CD4-positive, alpha-beta T cell treated with Interleukin-12 subunit alpha and Interleukin-12 subunit beta, for 1 hour (primary cell): Measurements from ENCODE around the gene SENP7.
"Not testable (repeated sequence)": the region's sequence is repeated elsewhere in the genome, so short reads cannot be mapped to it uniquely, and the experiment has no call there.

Experiments
- DNase-seq: peaks from one replicate; pipeline ENCODE4 v3.0.0-alpha.2; 2020

Gene SENP7

GRCh38 chr3:101527441-101527840, 14.4 kb upstream of the SENP7 start:
- no peak for DNase-seq

- peak; percentile 74 for DNase-seq
Measured at GRCh38 chr3:101521211-101521701, 8.2 kb upstream of the SENP7 start.

- no peak for DNase-seq
Measured at GRCh38 chr3:101519685-101520365, 6.8 kb upstream of the SENP7 start.

- DNase-seq, result peak; percentile 80
Measured at GRCh38 chr3:101518421-101518871, 5.4 kb upstream of the SENP7 start.

- no peak for DNase-seq
Measured at GRCh38 chr3:101513419-101513986, 491 bp upstream of the SENP7 start.

GRCh38 chr3:101512396-101512645, 691 bp downstream of the SENP7 start:
- DNase-seq, result no peak

- DNase-seq, result no peak
Measured at GRCh38 chr3:101509811-101510210, 3.2 kb downstream of the SENP7 start.

GRCh38 chr3:101509281-101509680, 3.7 kb downstream of the SENP7 start:
- no peak for DNase-seq

GRCh38 chr3:101501783-101502182, 11.2 kb downstream of the SENP7 start:
- no peak for DNase-seq

- no peak for DNase-seq
Measured at GRCh38 chr3:101500208-101500607, 12.8 kb downstream of the SENP7 start.

- no peak for DNase-seq
Measured at GRCh38 chr3:101497803-101498202, 15.2 kb downstream of the SENP7 start.

GRCh38 chr3:101495552-101495951, 17.5 kb downstream of the SENP7 start:
- DNase-seq, result no peak

GRCh38 chr3:101484805-101485620, 28.0 kb downstream of the SENP7 start:
- no peak for DNase-seq

- DNase-seq, result no peak
Measured at GRCh38 chr3:101478980-101479379, 34.0 kb downstream of the SENP7 start.

- DNase-seq, result not testable (repeated sequence)
Measured at GRCh38 chr3:101474841-101475552, 38.0 kb downstream of the SENP7 start.

GRCh38 chr3:101468676-101469075, 44.3 kb downstream of the SENP7 start:
- not testable (repeated sequence) for DNase-seq

- not testable (repeated sequence) for DNase-seq
Measured at GRCh38 chr3:101467310-101467663, 45.7 kb downstream of the SENP7 start.

- DNase-seq, result peak; percentile 33
Measured at GRCh38 chr3:101466465-101467309, 46.3 kb downstream of the SENP7 start.

GRCh38 chr3:101464235-101464634, 48.8 kb downstream of the SENP7 start:
- DNase-seq, result no peak

GRCh38 chr3:101461451-101461850, 51.6 kb downstream of the SENP7 start:
- DNase-seq, result no peak

GRCh38 chr3:101458387-101458786, 54.6 kb downstream of the SENP7 start:
- no peak for DNase-seq

GRCh38 chr3:101454629-101455028, 58.4 kb downstream of the SENP7 start:
- DNase-seq, result no peak
